ENCODE data around the gene CLTA. TPM values are rescaled to one million over a fixed set of nuclear protein-coding genes. Genes with fewer than 3 reads are reported as not detected.

The CLTA gene
- total RNA-seq, 1 experiment from 2014 or later = 146 TPM

GRCh38 chr9:36166168-36166927 lies 24.4 kb upstream of the CLTA start:
- Histone ChIP-seq H3K4me2 (peak overlapping the region; percentile 65), H3K27ac (no peak overlapping the region), H3K79me2 (ENCODE audit: low read depth) (no peaks in the 10 kb centered on the region), H3K4me3 (peak overlapping the region; percentile 37; the same call in 1 of the 2 replicates), H3F3A (ENCODE audit: insufficient read depth, low read depth) (no peaks in the 10 kb centered on the region), H2AFZ (no peak overlapping the region), H3K9me2 (ENCODE audit: insufficient read depth) (no peaks in the 10 kb centered on the region), H3K9me3 (ENCODE audit: insufficient read depth, low read depth) (no peaks in the 10 kb centered on the region), H3K27me3 (ENCODE audit: insufficient read depth, low read depth) (no peaks in the 10 kb centered on the region), H3K36me3 (ENCODE audit: low read depth) (no peaks in the 10 kb centered on the region), H4K20me1 (ENCODE audit: insufficient read depth) (no peaks in the 10 kb centered on the region), H3K4me1 (replicated peaks; ENCODE audit: insufficient read depth) (0 out of 2 replicates have a peak, but pooled peaks cover 2% of the 10 kb centered on the region)
- BruUV-seq (replicated peaks) = no TSS peak
- intact Hi-C loops (cut with micrococcal nuclease; ENCODE audit: unreplicated experiment) = loop anchor here (1.0 to 5.0 kb wide), 2 partner anchors 64 to 144 kb away; no protein-coding TSS in a partner anchor
- ChIA-PET POLR2A (ENCODE audit: unreplicated experiment) (no interaction called here), CTCF (interaction anchor here (0.6 to 1.0 kb wide), 4 partner anchors 10 to 213 kb away, joined by 3 to 13 read pairs (median 5); no protein-coding TSS in a partner anchor)
- TF ChIP-seq CTCF (conservative IDR thresholded peaks at IDR 0.05) = peak; percentile 79
- no peak for TF ChIP-seq EZH2 (IDR thresholded peaks at IDR 0.05; ENCODE audit: low read depth)
- peak; percentile 69 to 81 for DNase-seq

GRCh38 chr9:36169166-36169565 lies 21.6 kb upstream of the CLTA start, which contains the start of gene CCIN:
Gene CCIN (plus strand): TSS chr9:36169388. CDS start chr9:36169503, 115 bp downstream.
- no peaks in the 10 kb centered on the region for H3K36me3 ChIP-seq (ENCODE audit: low read depth)

GRCh38 chr9:36169708-36170107 lies 21.0 kb upstream of the CLTA start:
- Histone ChIP-seq H3K79me2 (ENCODE audit: low read depth) (no peaks in the 10 kb centered on the region), H3K4me3 (no peak overlapping the region), H2AFZ (no peak overlapping the region), H3K27me3 (ENCODE audit: insufficient read depth, low read depth) (no peaks in the 10 kb centered on the region), H3K36me3 (ENCODE audit: low read depth) (no peaks in the 10 kb centered on the region), H3K9me3 (ENCODE audit: insufficient read depth, low read depth) (no peaks in the 10 kb centered on the region), H3F3A (ENCODE audit: insufficient read depth, low read depth) (no peaks in the 10 kb centered on the region), H3K4me2 (no peak overlapping the region), H4K20me1 (ENCODE audit: insufficient read depth) (no peaks in the 10 kb centered on the region), H3K4me1 (replicated peaks; ENCODE audit: insufficient read depth) (no peaks in the 10 kb centered on the region), H3K9me2 (ENCODE audit: insufficient read depth) (no peaks in the 10 kb centered on the region), H3K27ac (no peak overlapping the region)
- TF ChIP-seq CTCF (conservative IDR thresholded peaks at IDR 0.05) (no peak), EZH2 (IDR thresholded peaks at IDR 0.05; ENCODE audit: low read depth) (no peak)
- no TSS peak for BruUV-seq (replicated peaks)
- no peak for DNase-seq
- intact Hi-C loops (cut with micrococcal nuclease; ENCODE audit: unreplicated experiment) = loop anchor here (5.0 kb wide), 1 partner anchor 147 kb away; no protein-coding TSS in a partner anchor
- POLR2A ChIA-PET (ENCODE audit: unreplicated experiment) = no interaction called here
- CTCF ChIA-PET = no interaction called here

More at GRCh38 chr9:36169166-36169565, 21.6 kb upstream of the CLTA start, which contains the start of gene CCIN:
- Histone ChIP-seq H2AFZ (no peak within 1 kb of the TSS), H3K79me2 (ENCODE audit: low read depth) (no peaks in the 10 kb centered on the region), H3K9me2 (ENCODE audit: insufficient read depth) (no peaks in the 10 kb centered on the region), H3K4me3 (no peak within 1 kb of the TSS), H3K27ac (no peak within 1 kb of the TSS), H3K4me2 (no peak within 1 kb of the TSS), H3K4me1 (replicated peaks; ENCODE audit: insufficient read depth) (no peaks in the 10 kb centered on the region), H3K27me3 (ENCODE audit: insufficient read depth, low read depth) (no peaks in the 10 kb centered on the region), H4K20me1 (ENCODE audit: insufficient read depth) (no peaks in the 10 kb centered on the region), H3K9me3 (ENCODE audit: insufficient read depth, low read depth) (no peaks in the 10 kb centered on the region), H3F3A (ENCODE audit: insufficient read depth, low read depth) (no peaks in the 10 kb centered on the region)
- no TSS peak for BruUV-seq (replicated peaks)
- no peak for TF ChIP-seq EZH2 (IDR thresholded peaks at IDR 0.05; ENCODE audit: low read depth)
- TF ChIP-seq CTCF (conservative IDR thresholded peaks at IDR 0.05) = no peak
- intact Hi-C loops (cut with micrococcal nuclease; ENCODE audit: unreplicated experiment) = loop anchor here (5.0 kb wide), 1 partner anchor 147 kb away; no protein-coding TSS in a partner anchor
- DNase-seq = no peak
- ChIA-PET POLR2A (ENCODE audit: unreplicated experiment) (interaction anchor here (0.6 kb wide), 1 partner anchor 216 kb away, joined by 3 read pairs; no protein-coding TSS in a partner anchor), CTCF (no interaction called here)

Measured in PC-9 (cell line).